HG02798 (cell line): ENCODE measurements around the gene TSPOAP1.
"Not testable (repeated sequence)": the region's sequence is repeated elsewhere in the genome, so short reads cannot be mapped to it uniquely, and the experiment has no call there.

Experiments used
- ATAC-seq: cut with Tn5 transposase; IDR thresholded peaks from one replicate; pipeline ENCODE4 v1.9.1; 2021; ENCODE audit warnings: mild to moderate bottlenecking; ENCODE audit not compliant: unreplicated experiment, poor library complexity

TSPOAP1 gene

GRCh38 chr17:58341136-58341860, 12.7 kb upstream of the TSPOAP1 start:
- not testable (repeated sequence) for ATAC-seq

GRCh38 chr17:58340405-58340876, 11.8 kb upstream of the TSPOAP1 start:
- ATAC-seq, result no peak

DNA sequence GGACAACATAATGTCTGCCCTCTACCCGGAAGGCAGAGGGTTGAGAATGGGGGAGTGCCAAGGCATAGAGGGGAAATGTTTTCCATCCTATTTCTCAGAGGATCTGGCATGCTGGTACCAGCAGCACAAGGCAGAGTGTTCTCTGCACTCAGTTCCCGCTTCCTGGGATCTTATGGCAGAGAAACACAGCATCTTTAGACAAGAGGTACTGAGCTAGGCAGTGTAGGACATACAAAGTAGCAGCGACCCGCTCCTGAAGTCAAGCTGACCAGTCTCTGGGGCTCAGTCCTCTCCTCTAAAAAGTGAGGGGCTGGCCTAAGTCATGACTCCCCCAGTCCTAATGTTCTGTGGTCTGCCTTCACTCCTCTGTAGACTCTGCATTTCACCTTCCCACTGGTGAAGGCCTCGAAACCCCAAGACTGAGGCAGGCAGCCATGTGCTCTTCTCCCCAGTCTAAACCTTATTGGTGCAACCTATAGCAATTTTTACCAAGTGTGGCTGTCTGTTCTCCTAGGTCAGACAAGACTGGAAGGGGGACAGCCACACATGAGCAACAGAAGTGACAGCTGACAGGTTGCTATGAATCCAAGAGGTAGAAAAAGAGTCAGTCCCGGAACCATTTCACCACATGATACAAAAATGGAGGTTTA, 11.3 kb upstream of the TSPOAP1 start:
- no peak for ATAC-seq

- peak; percentile 30 for ATAC-seq
These were observed 10.5 kb upstream of the TSPOAP1 start for GRCh38 chr17:58338841-58339754.

GRCh38 chr17:58338454-58338840, 9.9 kb upstream of the TSPOAP1 start:
- ATAC-seq, result peak; percentile 2

DNA sequence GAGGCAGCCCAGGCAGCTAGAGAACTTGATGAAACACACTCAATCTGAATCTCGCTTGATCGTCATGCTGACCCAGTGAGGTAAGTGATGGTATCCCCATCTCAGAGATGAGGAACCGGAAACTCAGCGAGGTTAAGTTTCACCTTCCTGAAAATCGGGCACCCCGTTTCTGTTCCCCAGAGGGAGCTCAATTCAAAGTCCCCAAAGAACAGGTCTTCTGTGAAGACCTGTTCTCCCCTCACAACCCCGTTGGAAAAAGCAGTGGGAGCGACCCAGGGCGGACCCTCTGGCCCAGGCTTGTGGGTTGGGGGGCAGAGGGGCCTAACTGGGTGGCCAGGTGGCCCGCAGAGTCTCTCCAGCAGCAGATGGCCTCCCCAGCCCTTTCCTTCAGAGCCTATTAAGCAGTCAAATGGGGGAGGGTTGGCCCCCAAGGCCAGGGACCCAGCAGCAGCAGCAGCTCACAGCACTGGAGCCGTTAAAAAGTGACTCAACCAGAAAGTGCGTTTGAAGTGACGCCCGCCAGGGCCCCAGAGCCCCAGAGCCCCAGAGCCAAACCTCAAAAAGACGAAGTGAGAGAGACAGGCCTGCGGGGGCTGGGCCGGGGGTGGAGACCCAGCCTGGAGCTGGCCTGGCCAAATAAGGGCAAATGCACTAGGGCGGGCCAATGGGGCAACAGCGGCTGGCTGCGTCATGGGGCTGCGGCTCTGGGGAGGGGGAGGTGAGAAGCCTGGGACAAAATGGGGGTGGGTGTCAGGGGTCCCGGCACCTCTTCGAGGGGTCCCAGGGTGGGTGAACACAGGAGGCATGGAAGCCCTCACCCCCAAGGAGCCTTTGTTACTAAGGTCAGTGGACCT, 9.2 kb upstream of the TSPOAP1 start:
- peak; percentile 72 for ATAC-seq

- no peak for ATAC-seq
These were observed 8.6 kb upstream of the TSPOAP1 start for GRCh38 chr17:58337210-58337599.

- ATAC-seq, result no peak
These were observed 8.0 kb upstream of the TSPOAP1 start for GRCh38 chr17:58336456-58337209.

DNA sequence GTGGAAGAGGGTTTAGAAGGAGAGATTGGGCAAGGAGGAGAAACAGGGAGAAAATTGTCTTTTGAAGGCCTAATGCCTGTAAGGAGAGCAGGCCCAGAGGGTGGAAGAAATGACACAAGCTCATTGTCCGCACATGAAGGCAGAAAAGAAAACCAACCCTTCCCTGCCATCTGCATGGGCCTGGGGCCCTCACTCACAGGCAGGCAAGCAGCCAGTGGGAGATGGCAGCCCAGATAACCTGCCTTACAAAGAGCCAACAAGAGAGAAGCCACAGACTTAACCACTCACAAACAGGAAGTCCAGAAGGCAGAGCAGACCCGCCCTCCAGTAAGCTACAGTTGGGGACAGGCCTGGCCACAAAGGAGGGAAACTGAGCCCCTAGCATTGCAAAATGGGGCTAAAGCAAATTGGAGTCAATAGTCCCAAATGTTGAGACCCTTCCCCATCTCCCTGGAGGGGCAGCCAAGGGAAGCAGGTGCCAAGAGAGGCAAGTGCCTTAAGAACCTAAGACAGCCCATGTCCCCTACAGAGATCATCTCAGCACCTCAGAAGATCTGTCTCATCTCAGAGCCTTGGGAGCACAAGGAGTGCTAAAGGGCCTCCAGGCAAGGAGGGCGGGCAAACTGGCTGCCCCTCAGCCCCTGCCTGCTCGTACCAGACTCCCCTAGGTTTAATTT, 7.3 kb upstream of the TSPOAP1 start:
- no peak for ATAC-seq

GRCh38 chr17:58335061-58335731, 6.6 kb upstream of the TSPOAP1 start:
- ATAC-seq, result no peak

- no peak for ATAC-seq
These were observed 6.1 kb upstream of the TSPOAP1 start for GRCh38 chr17:58334661-58335060.

- no peak for ATAC-seq
These were observed 5.7 kb upstream of the TSPOAP1 start for GRCh38 chr17:58334256-58334655.

DNA sequence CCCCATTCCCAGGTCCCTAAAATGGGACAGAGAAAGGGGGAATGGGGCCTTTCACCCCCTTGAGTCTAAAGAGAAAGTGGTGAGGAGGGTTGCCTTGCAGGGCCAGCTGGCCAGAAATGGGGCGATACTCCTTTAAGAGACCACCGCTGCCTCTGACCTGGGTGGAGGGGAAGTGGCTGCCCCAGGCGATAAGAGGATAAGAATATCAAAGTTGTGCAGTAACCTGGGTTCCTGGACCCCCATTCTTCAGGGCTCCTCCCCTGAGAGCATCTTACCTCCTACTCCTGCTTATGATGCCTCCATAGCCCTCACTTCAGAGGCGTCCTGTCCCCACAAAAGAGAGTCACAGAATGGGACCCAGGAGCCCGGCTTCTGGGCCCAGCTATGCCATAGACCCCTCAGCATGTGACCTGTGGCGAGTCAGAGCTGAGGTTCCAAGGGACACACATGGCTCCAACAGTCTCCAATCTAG, 5.2 kb upstream of the TSPOAP1 start:
- no peak for ATAC-seq

DNA sequence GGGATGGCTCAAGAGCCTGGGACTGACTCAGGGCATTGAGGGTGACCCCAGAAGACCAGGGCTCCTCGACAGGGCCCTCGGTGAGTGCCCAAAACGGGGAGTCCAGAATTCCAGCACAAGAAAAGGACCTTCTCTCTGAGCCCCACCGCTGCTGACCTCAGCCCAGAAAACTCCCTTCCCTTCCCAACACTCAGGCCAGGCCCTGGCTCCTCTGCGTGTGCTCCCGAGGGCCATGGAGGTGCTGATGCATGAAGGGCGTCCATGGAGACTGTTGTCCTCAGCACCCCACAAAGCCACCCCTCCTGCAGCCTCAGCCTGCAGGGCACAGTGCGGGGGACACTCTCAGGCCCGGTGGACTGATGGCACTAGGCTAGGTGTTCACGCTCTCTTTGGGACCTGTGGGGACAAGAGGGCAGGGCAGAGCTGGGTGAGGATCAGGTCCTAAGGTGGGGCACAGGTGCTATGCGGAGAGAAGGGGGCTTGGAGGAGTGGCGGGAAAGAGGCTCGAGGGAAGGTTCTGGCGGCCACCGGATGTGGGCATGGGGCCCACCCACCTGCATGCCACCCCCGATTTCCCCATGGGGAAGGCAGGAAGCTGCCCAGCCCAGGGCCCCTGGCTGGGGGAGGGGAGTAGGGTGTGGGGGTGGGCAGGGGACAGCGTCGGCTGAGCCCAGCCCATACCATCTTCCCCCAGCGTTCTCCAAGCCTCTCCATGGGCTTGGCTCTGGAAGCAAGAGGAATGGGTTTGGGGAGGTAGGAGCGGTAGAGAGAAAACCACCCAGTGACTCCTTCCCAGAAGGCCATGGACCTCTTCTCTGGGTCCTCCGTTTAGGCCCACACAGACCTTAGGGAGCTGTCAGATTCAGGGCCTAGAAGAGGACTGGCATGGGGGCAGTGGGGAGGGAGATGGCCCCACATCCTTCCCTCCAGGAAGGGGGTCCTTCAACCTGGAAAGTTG, 4.5 kb upstream of the TSPOAP1 start:
- no peak for ATAC-seq

- peak; percentile 22 for ATAC-seq
These were observed 3.5 kb upstream of the TSPOAP1 start for GRCh38 chr17:58331815-58332777.
